Measurements from ENCODE around the gene JUP.
"Not testable (repeated sequence)": the region's sequence is repeated elsewhere in the genome, so short reads cannot be mapped to it uniquely, and the experiment has no call there.

The JUP gene

GRCh38 chr17:41786227-41787020 is at the start of gene JUP:
Gene JUP, minus strand, starts transcription at chr17:41786711. Its CDS starts 14,857 bp downstream, at chr17:41771854.
- peak; percentile 94 for DNase-seq

DNA sequence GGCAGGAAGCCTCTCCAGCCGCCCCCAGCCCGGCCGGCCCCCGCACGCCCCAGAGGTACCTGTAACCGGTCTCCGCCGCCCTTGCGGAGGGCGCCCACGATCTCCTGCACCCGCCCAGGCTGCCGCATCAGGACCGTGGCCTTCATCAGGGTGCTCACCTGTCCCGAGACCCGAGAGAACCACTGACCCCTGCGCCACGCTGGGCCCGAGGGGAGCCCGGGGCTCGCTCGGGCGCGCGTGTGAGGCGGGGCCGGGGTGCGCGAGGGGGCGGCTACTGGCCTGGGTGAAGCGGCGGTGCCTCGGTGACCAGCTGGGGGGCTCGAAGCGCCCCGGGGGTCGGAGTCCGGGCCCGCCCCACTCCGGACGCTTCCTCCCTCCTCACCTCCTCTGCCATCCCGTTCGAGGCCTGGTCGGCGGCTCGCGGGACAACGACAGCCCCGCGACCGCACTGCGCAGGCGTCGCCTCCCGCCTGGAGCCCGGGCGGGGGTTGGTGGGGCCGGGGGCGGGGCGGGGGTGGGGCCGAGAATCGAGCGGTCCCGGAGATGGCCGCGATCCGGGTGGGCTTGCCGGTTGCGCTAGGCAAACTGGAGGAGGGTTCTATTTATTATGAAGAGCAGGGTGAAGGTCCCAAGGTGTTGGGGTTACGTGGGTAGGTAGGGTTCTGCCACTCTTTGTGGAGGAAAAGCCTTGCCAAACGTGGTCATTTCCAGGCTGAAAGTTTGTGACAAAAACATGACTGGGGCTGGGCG is 49.5 kb upstream of the JUP start, which contains the start of gene NT5C3B:
Gene NT5C3B (minus strand): TSS at position 433 of the 750 bp plus-strand sequence. CDS start 39 bp downstream, at position 394.
- peak; percentile 17 for DNase-seq

DNA sequence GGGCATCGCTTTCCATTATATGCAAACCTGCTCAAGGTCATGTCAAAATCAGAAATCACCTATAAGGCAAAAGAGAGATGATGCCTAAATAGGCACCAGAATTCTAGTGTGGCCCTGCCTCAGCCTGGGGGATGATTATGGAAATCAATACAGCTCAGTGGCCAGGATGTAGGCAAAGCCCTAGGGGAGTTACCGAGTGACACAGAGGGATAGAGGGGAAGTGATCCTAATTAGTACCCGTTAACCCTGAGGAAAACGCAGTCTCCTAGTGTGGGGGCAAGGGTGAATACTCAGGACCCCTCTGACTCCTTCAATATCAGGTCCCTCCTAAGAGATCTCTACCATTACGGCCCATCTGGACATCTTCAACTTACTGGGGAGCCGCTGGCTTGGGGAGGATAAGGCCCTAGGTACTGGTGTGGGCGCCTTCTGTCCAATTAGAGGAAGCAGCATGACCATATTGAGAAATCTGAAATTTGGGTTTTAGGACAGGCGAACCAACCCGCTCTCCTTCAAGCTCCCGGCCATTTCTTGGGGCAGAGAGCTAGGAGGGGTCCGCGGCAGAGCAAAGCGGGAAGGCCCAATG is 48.8 kb upstream of the JUP start:
- no peak for DNase-seq

DNA sequence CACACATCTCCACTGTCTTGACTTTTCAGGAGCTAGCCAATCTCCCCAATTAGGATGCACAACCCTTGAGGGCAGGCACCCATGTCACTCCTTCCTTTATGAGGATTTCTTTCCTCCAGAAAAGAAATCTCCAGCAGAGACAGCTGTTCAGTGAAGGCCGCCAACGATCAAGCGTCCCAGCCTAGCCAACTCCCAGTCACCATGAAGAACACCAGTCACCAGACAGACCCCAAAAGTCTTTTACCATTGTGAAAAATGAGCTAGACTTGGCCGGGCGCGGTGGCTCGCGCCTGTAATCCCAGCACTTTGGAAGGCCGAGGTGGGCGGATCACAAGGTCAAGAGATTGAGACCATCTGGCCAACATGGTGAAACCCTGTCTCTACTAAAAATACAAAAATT is 43.5 kb upstream of the JUP start:
- not testable (repeated sequence) for DNase-seq

- no peak for DNase-seq
These were observed 38.8 kb upstream of the JUP start for GRCh38 chr17:41825175-41825845.

DNA sequence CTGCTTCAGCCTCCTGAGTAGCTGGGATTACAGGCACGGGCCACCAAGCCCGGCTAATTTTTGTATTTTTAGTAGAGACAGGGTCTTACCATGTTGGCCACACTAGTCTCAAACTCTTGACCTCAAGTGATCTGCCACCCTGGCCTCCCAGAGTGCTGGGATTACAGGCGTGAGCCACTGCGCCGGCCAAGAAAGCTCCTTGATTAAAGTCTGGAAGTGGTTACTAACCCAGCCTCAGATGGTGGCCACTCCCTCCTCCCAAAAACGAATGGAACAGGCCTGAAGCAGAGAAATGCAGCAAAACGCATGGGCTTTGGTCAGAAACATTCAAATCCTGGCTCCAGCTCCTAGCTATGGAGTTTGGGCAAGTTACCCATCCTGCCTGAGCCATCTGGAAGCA is 37.6 kb upstream of the JUP start:
- no peak for DNase-seq

DNA sequence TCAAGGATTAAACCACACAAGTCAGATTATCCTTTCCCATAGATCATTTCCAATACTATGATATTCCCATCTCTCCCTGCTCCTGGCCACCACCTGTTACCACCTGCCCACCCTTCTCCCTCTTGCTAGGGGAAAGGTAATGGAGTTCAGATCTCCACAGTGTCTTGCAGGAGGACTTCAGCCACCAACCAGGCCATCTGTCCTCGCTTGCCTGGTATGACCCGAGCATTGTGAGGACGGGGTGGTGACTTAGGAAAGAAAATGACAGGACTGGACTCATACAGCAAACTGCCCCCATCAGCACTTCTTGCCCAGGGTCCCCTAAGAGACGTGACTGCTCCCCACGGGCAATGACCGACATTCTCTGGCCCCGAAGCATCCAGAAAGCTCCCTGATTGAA is 37.1 kb upstream of the JUP start:
- no peak for DNase-seq

- no peak for DNase-seq
These were observed 36.6 kb upstream of the JUP start for GRCh38 chr17:41823141-41823524.

- no peak for DNase-seq
These were observed 36.0 kb upstream of the JUP start for GRCh38 chr17:41822216-41823140.

DNA sequence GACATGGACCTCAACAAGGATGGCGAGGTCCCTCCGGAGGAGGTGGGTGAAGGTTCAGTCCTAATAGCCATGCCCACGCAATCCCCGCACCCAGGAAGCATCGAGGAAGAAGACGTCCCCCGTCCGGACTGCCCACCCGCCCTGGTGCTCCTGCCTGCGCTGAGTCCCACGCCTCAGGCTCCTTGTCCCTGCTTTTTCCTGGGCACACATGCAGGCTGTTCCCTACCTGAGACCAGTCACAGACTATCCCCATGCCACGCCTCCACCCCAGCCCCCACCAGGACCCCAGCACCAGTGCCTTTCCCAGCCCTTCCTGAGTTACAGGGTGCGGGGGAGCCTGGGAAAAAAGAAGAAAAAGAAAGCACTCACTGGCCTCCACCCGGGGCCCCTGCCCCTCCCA is 35.3 kb upstream of the JUP start:
- DNase-seq: no peak

- DNase-seq: no peak
These were observed 31.5 kb upstream of the JUP start for GRCh38 chr17:41818024-41818423.

GRCh38 chr17:41816637-41817320 is 30.3 kb upstream of the JUP start:
- no peak for DNase-seq

DNA sequence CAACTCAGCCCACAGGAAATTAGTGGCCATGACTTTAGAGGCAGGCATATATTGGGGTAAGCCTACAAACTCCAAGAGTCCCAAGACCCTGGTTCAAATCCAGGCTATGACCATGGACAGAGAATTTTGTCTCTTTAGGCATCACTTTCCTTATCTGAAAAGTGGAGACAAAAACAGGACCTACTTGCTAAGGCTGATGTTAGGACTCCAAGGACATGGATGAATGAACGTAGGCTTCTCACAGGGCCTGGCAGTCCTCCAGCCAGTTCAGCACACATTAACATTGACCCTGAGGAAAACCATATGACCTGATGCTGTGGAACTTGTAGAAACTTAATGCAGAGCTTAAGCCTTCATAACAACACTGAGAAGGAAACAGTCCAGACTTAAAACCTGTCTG is 27.7 kb upstream of the JUP start:
- no peak for DNase-seq

DNA sequence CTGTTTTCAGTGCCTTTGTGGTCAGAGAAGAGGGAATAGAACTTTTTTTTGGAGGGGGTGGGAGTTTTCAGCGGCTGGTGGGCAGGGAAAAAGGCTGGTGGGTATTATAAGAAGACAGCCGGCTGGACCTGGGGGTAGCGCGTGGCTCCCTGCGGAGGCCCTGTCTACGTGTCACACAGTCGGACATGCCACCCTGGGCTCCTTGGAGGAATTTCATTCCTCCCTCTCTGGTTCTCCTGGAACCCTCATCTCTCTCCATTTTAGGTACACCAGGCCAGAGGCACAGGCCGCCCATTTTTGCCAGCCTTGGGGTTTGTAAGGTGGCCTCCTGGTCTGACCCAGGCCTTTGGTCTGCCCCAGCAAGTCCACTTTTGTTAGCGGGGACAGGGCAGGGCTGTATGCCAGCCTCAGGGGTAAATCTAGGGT is 27.2 kb upstream of the JUP start:
- no peak for DNase-seq

DNA sequence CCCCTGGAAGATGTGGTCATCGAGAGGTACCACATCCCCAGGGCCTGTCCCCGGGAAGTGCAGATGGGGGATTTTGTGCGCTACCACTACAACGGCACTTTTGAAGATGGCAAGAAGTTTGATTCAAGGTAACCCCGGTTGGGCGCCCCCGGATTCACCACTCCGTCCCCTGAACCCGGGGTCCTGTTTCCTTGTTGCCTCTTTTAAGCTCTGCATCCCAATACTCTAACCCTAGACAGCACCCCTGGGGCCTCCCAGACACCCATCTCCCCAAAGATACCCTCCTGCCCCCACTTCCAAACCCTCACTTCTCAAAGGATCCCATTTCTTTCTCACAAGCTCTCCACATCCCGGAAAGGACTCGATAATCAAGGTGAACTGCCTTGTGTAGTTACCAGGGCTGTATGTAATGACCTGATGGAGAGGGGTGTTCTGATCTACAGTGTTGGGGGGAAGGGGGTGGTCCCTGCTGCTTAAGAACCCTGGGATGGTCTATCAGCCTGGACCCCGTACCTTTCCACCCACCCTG is 26.7 kb upstream of the JUP start:
- no peak for DNase-seq

- no peak for DNase-seq
These were observed 26.1 kb upstream of the JUP start, which contains the start of gene FKBP10 for GRCh38 chr17:41812381-41813151. Gene FKBP10, plus strand, starts transcription at chr17:41813004. Its CDS starts 31 bp downstream, at chr17:41813035.

GRCh38 chr17:41811549-41812380 is 25.3 kb upstream of the JUP start, which contains the start of gene P3H4:
Gene P3H4, minus strand, starts transcription at chr17:41811949. Its CDS starts 34 bp downstream, at chr17:41811915.
- peak; percentile 72 for DNase-seq

DNA sequence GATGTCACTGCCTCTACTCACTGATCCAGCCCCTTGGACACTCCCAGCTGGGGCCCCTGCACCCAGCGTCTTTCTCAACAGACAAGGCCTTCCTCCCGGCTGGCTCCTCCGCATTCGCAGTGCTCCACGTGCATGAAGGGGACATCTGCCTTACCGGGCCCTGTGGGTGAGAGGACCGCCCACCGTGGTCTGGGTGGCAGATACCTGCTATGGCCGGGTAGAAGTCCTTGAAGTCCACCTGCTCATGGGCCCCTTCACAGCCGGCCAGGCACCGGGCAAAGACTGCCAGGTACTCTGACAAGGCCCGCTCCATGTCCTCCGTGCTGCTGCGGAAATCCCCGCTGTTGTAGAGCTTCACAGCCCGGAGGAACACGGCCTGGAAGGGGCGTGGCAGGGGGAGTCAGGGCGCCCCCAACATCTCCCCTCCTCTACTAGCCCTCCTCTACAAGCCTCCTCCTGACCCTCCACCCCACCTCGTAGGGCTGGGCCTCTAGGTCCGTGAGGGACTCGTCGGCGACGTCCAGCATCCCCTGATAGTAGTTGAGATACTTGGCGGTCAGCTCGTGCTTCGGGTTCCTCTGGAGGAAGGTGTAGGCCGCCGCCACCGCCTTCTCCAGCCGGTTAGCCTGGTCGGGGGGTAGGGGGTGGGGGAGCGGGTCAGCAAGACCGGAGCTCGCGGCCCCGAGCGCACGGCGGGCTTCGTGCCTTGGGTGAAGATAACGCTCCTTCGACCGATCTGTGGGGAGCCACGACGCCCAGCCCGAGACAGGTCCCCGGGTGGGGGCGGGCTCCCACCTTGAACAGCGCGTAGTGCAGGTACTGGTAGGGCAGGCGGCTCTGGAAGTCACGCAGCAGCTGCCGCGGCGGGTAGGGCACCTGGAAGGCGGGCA is 24.4 kb upstream of the JUP start:
- peak; percentile 60 for DNase-seq
